A673 (cell line): ENCODE data around the gene KIF5C. TPM values are rescaled to one million over a fixed set of nuclear protein-coding genes. Genes with fewer than 3 reads are reported as not detected.

Experiments
- BruUV-seq: library from RNA; stranded (reverse); fragments of 400-500 nt; replicated peaks from 2 replicates; lab custom pipeline; 2021; lab: Mats Ljungman, UMichigan
- CTCF ChIA-PET: fragments of 300-600 bp; sonication (Branson Sonifier 250); formaldehyde crosslinking; loops from one replicate; lab custom pipeline; 2022; ENCODE audit warnings: antibody characterized with exemption; lab: Charles Lee
- POLR2A ChIA-PET: fragments of 300-600 bp; sonication (Branson Sonifier 250); formaldehyde crosslinking; loops from one replicate; lab custom pipeline; 2022; ENCODE audit warnings: antibody characterized with exemption; ENCODE audit not compliant: low non-redundant PET; lab: Charles Lee
- DNase-seq: peaks from one replicate; pipeline ENCODE4 v3.0.0-alpha.2; 2015; ENCODE audit warnings: low spot score
- H3K27ac ChIP-seq: fragments of 200-600 bp; sonication (generic); 2 replicates; pipeline ENCODE4 v1.5.1; 2016; ENCODE audit warnings: mixed run types, low read depth, mild to moderate bottlenecking, mixed read lengths, antibody characterized with exemption, low read length; ENCODE audit not compliant: poor library complexity, severe bottlenecking
- H3K27me3 ChIP-seq: fragments of 200-600 bp; sonication (generic); replicated peaks from 2 replicates; pipeline ENCODE4 v1.6.1; 2017; ENCODE audit warnings: mixed run types, low read depth, mild to moderate bottlenecking, mixed read lengths, antibody characterized with exemption, low read length; ENCODE audit not compliant: insufficient read depth, poor library complexity
- H3K36me3 ChIP-seq: fragments of 200-600 bp; sonication (generic); 2 replicates; pipeline ENCODE4 v1.6.1; 2016; ENCODE audit warnings: mixed run types, mild to moderate bottlenecking, mixed read lengths, antibody characterized with exemption, low read length; ENCODE audit not compliant: insufficient read depth, poor library complexity, severe bottlenecking
- H3K4me1 ChIP-seq: fragments of 200-600 bp; sonication (generic); 2 replicates; pipeline ENCODE4 v1.6.1; 2017; ENCODE audit warnings: mixed run types, mild to moderate bottlenecking, mixed read lengths, antibody characterized with exemption, low read length; ENCODE audit not compliant: insufficient read depth, poor library complexity, severe bottlenecking
- H3K4me3 ChIP-seq: fragments of 200-600 bp; sonication (generic); 2 replicates; pipeline ENCODE4 v1.5.1; 2016; ENCODE audit warnings: low read depth, mixed run types, mild to moderate bottlenecking, mixed read lengths, low read length; ENCODE audit not compliant: poor library complexity, severe bottlenecking
- H3K9me3 ChIP-seq: fragments of 200-600 bp; sonication (generic); 2 replicates; pipeline ENCODE4 v1.6.1; 2016; ENCODE audit warnings: mixed run types, low read depth, mild to moderate bottlenecking, mixed read lengths, antibody characterized with exemption, low read length; ENCODE audit not compliant: poor library complexity, severe bottlenecking
- CTCF ChIP-seq: fragments of 300-800, 200-600 bp; sonication (generic); conservative IDR thresholded peaks from 2 replicates; pipeline ENCODE4 v1.5.1; 2017; ENCODE audit warnings: low read depth, mild to moderate bottlenecking, antibody characterized with exemption, low read length, moderate library complexity, mixed read lengths
- EZH2 ChIP-seq: fragments of 200-600 bp; sonication (generic); IDR thresholded peaks from 2 replicates; pipeline ENCODE4 v1.6.1; 2017; ENCODE audit warnings: borderline replicate concordance, low read depth, mild to moderate bottlenecking, mixed read lengths, antibody characterized with exemption, low read length; ENCODE audit not compliant: poor library complexity, severe bottlenecking
- intact Hi-C: fragments of 100-400 bp; cut with micrococcal nuclease; formaldehyde crosslinking; loops from one replicate; pipeline ENCODE4 v1.10.0; 2022; ENCODE audit not compliant: unreplicated experiment
- total RNA-seq: library from RNA; stranded (reverse); gene quantifications from 2 replicates; pipeline ENCODE4 v1.2.3, GENCODE V29; 2021

The KIF5C gene
- total RNA-seq, 1 experiment from 2014 or later: 0.58 TPM

DNA sequence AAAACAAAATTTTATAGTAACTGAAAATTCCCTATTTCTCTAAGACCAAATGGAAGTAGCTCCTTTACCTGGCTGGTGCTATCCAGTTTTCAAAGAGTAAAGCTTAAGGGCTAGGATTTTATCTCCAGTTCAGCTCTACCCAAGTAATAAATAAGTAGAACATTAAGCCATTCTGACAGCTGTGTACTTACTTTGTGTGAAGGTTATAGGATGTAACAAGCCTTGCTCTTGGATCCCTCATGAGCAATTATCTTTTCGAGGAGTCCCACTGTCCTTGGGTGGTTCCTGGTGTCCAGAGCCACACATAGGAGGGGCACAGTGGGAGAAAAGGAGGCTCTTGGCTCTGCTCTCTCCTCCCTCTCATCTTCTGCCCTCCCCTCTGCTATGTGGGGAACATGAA is 45.5 kb downstream of the KIF5C start:
- no peak for DNase-seq
- CTCF ChIA-PET: no interaction called here
- Histone ChIP-seq H3K4me1 (no peaks in the 10 kb centered on the region), H3K27ac (no peak overlapping the region), H3K4me3 (no peak overlapping the region), H3K36me3 (no peaks in the 10 kb centered on the region), H3K9me3 (peaks cover 3% of the 10 kb centered on the region), H3K27me3 (no peaks in the 10 kb centered on the region)
- BruUV-seq: no TSS peak
- POLR2A ChIA-PET: no interaction called here
- intact Hi-C loops: no loop called here
- no peak for TF ChIP-seq CTCF
- no peak for TF ChIP-seq EZH2

GRCh38 chr2:148922062-148922461 is 47.0 kb downstream of the KIF5C start:
- no TSS peak for BruUV-seq
- no peaks in the 10 kb centered on the region for H3K27me3 ChIP-seq
- no peak overlapping the region for H3K4me3 ChIP-seq
- H3K4me1 ChIP-seq: no peaks in the 10 kb centered on the region
- H3K9me3 ChIP-seq: peaks cover 3% of the 10 kb centered on the region
- DNase-seq: no peak
- POLR2A ChIA-PET: no interaction called here
- TF ChIP-seq EZH2 (no peak), CTCF (no peak)
- CTCF ChIA-PET: no interaction called here
- H3K27ac ChIP-seq: no peak overlapping the region
- no peaks in the 10 kb centered on the region for H3K36me3 ChIP-seq
- intact Hi-C loops: no loop called here

GRCh38 chr2:148922776-148923475 is 47.9 kb downstream of the KIF5C start:
- DNase-seq: no peak
- Histone ChIP-seq H3K27ac (no peak overlapping the region), H3K36me3 (no peaks in the 10 kb centered on the region), H3K9me3 (peaks cover 3% of the 10 kb centered on the region), H3K4me1 (no peaks in the 10 kb centered on the region), H3K4me3 (no peak overlapping the region), H3K27me3 (no peaks in the 10 kb centered on the region)
- no TSS peak for BruUV-seq
- ChIA-PET CTCF (interaction anchor here (0.6 kb wide), 1 partner anchor 58 kb away, joined by 3 read pairs; no protein-coding TSS in a partner anchor), POLR2A (no interaction called here)
- TF ChIP-seq EZH2: no peak
- TF ChIP-seq CTCF: no peak
- intact Hi-C loops: no loop called here
